ENCODE measurements around the gene GEMIN5.
"Not testable (repeated sequence)": the region's sequence is repeated elsewhere in the genome, so short reads cannot be mapped to it uniquely, and the experiment has no call there.

Gene GEMIN5

DNA sequence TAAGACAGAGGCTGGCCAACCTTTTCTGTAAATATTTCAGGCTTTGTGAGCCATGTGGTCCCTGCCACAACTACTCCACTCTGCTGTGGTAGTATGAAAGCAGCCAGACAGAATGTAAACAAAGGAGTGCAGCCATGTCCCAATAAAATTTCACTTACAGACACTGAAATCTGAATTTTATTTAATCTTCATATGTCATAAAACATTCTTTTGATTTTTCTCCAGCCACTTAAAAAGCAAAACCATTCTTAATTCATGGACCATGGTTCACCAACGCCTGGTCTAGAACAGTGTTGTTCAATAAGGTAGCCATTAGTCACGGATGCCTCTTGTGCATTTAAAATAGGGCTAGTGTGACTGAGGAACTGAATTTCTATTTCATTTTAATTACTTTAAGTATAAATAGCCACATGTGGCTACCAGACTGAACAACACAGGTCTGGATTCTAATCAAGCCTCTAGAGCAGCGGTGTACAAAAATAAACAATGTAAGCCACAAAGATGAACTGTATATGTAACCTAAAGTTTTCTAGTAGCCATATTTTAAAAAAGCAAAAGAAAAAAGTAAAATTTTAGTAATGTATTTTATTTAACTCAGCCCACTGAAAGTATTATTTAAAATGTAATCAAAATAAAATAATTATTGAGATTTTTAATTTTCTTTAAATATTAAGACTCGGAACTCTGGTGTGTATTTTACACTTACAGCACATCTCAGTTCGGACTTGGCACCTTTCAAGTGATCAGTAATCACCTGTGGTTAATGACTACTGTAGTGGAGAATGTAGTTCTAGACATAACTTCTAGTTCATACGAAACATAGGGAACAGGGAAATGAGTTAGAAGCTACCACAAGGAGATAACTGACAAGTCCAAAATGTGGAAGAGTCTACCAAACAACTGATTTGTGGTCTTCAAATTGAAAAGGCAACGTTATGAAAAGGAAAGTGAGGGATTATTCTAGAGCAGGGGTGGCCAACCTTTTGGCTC is 14.3 kb downstream of the GEMIN5 start:
- Histone ChIP-seq H3K27me3 (ENCODE audit: insufficient read depth, low read length, poor library complexity) (no peaks in the 10 kb centered on the region), H2BK120ac (ENCODE audit: low read depth, low read length) (no peak overlapping the region), H3K36me3 (ENCODE audit: control insufficient read depth, insufficient read depth, low read length) (peaks cover 2% of the 10 kb centered on the region), H3K9ac (ENCODE audit: low read length) (no peak overlapping the region), H3K4me3 (ENCODE audit: low read length) (no peak overlapping the region), H3K56ac (ENCODE audit: low read length) (no peak overlapping the region), H2AK5ac (ENCODE audit: low read length) (no peak overlapping the region), H3K27ac (ENCODE audit: low read depth, low read length) (no peak overlapping the region), H4K8ac (ENCODE audit: low read depth, low read length) (no peak overlapping the region), H2BK5ac (ENCODE audit: low read length) (no peak overlapping the region), H3K23ac (ENCODE audit: low read length) (no peak overlapping the region), H3K18ac (ENCODE audit: low read length) (no peak overlapping the region), H3K4me1 (ENCODE audit: control insufficient read depth, low read depth, low read length) (no peaks in the 10 kb centered on the region), H4K5ac (ENCODE audit: low read length) (no peak overlapping the region), H3K4ac (ENCODE audit: low read depth, low read length) (no peak overlapping the region), H3K79me1 (ENCODE audit: low read length) (no peaks in the 10 kb centered on the region), H3K79me2 (ENCODE audit: control insufficient read depth, insufficient read depth, low read length) (no peaks in the 10 kb centered on the region), H2BK15ac (replicated peaks; ENCODE audit: low read depth) (no peak overlapping the region), H3K4me2 (ENCODE audit: low read length) (no peak overlapping the region)
- DNase-seq: no peak
- no CpG with 5 or more reads among the region's 7 CpGs for WGBS (ENCODE audit: extremely low coverage, insufficient coverage, low lambda C conversion rate)

DNA sequence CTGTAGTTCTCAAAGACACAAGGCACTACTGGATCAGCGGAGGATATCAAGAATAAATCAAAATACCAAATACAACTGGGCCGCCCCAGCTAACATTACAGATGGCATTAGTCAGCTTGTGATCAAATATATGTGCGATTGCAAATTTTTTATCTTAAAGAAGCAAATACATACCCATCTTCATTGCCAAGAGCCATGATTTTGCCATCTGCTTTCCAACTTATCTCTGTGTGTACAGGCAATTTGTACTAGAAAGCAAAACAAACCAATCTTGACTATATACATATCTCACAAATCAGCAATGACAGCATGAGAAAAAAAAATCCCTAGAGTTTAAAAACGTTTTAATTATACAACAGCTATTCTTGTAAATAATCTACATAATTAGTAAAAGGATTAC is 20.3 kb downstream of the GEMIN5 start:
- no peak overlapping the region for H2BK120ac ChIP-seq (ENCODE audit: low read depth, low read length)
- no peak overlapping the region for H3K4me2 ChIP-seq (ENCODE audit: low read length)
- no peak overlapping the region for H3K27ac ChIP-seq (ENCODE audit: low read depth, low read length)
- H3K79me2 ChIP-seq (ENCODE audit: control insufficient read depth, insufficient read depth, low read length): no peaks in the 10 kb centered on the region
- no peaks in the 10 kb centered on the region for H3K79me1 ChIP-seq (ENCODE audit: low read length)
- H4K8ac ChIP-seq (ENCODE audit: low read depth, low read length): no peak overlapping the region
- no peaks in the 10 kb centered on the region for H3K4me1 ChIP-seq (ENCODE audit: control insufficient read depth, low read depth, low read length)
- H3K9ac ChIP-seq (ENCODE audit: low read length): no peak overlapping the region
- no peak overlapping the region for H3K18ac ChIP-seq (ENCODE audit: low read length)
- H3K4ac ChIP-seq (ENCODE audit: low read depth, low read length): no peak overlapping the region
- no peak overlapping the region for H2AK5ac ChIP-seq (ENCODE audit: low read length)
- H3K36me3 ChIP-seq (ENCODE audit: control insufficient read depth, insufficient read depth, low read length): peaks cover 5% of the 10 kb centered on the region
- H3K27me3 ChIP-seq (ENCODE audit: insufficient read depth, low read length, poor library complexity): no peaks in the 10 kb centered on the region
- no peak overlapping the region for H3K56ac ChIP-seq (ENCODE audit: low read length)
- H3K4me3 ChIP-seq (ENCODE audit: low read length): no peak overlapping the region
- no peak overlapping the region for H3K23ac ChIP-seq (ENCODE audit: low read length)
- H4K5ac ChIP-seq (ENCODE audit: low read length): no peak overlapping the region
- DNase-seq: no peak
- WGBS (ENCODE audit: extremely low coverage, insufficient coverage, low lambda C conversion rate): no CpG with 5 or more reads among the region's 4 CpGs
- H2BK5ac ChIP-seq (ENCODE audit: low read length): no peak overlapping the region
- H2BK15ac ChIP-seq (replicated peaks; ENCODE audit: low read depth): no peak overlapping the region

DNA sequence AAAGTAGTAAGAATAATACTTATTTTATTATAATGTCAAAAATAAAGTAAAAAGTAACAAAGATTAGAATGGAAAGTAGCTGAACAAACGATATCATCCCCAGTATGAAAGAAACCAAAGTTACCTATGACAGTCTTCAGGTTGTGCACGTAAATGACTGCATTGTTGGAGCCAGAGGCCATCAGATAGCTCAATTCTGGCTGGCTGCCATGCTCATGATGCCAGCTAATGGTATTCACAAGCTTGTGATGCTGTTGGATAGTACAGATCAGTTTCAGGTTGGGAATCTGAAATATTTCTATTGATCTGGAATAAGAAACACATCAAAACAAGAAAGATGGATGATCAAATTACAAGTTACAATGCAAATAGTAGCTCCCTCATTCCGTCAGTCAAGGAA is 21.1 kb downstream of the GEMIN5 start:
- Histone ChIP-seq H3K56ac (ENCODE audit: low read length) (no peak overlapping the region), H3K4me3 (ENCODE audit: low read length) (no peak overlapping the region), H3K23ac (ENCODE audit: low read length) (no peak overlapping the region), H3K27ac (ENCODE audit: low read depth, low read length) (no peak overlapping the region), H3K9ac (ENCODE audit: low read length) (no peak overlapping the region), H4K5ac (ENCODE audit: low read length) (no peak overlapping the region), H2BK15ac (replicated peaks; ENCODE audit: low read depth) (no peak overlapping the region), H3K4ac (ENCODE audit: low read depth, low read length) (no peak overlapping the region), H3K27me3 (ENCODE audit: insufficient read depth, low read length, poor library complexity) (no peaks in the 10 kb centered on the region), H3K36me3 (ENCODE audit: control insufficient read depth, insufficient read depth, low read length) (peaks cover 5% of the 10 kb centered on the region), H2AK5ac (ENCODE audit: low read length) (no peak overlapping the region), H2BK120ac (ENCODE audit: low read depth, low read length) (no peak overlapping the region), H3K4me2 (ENCODE audit: low read length) (no peak overlapping the region), H2BK5ac (ENCODE audit: low read length) (no peak overlapping the region), H4K8ac (ENCODE audit: low read depth, low read length) (no peak overlapping the region), H3K79me2 (ENCODE audit: control insufficient read depth, insufficient read depth, low read length) (no peaks in the 10 kb centered on the region), H3K18ac (ENCODE audit: low read length) (no peak overlapping the region), H3K79me1 (ENCODE audit: low read length) (no peaks in the 10 kb centered on the region), H3K4me1 (ENCODE audit: control insufficient read depth, low read depth, low read length) (no peaks in the 10 kb centered on the region)
- WGBS (ENCODE audit: extremely low coverage, insufficient coverage, low lambda C conversion rate): no CpG with 5 or more reads among the region's 3 CpGs
- DNase-seq: no peak

DNA sequence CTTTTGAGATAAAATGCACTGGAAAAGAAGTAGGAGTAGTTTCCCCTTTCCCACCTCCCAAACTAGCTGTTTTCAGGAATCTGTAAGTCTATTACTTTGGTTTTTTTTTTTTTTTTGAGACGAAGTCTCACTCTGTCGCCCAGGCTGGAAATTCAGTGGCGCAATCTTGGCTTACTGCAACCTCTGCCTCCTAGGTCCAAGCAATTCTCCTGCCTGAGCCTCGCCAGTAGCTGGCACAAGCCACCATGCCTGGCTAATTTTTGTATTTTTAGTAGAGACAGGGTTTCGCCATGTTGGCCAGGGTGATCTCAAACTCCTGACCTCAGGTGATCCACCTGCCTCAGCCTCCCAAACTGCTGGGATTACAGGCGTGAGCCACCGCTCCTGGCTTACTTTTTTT is 32.4 kb downstream of the GEMIN5 start:
- H3K4me2 ChIP-seq (ENCODE audit: low read length); H4K5ac ChIP-seq (ENCODE audit: low read length); H3K23ac ChIP-seq (ENCODE audit: low read length); H3K4me1 ChIP-seq (ENCODE audit: control insufficient read depth, low read depth, low read length); H3K56ac ChIP-seq (ENCODE audit: low read length); H3K4me3 ChIP-seq (ENCODE audit: low read length); H2BK5ac ChIP-seq (ENCODE audit: low read length); H3K79me1 ChIP-seq (ENCODE audit: low read length); H3K18ac ChIP-seq (ENCODE audit: low read length); H3K9ac ChIP-seq (ENCODE audit: low read length); H3K79me2 ChIP-seq (ENCODE audit: control insufficient read depth, insufficient read depth, low read length); H3K4ac ChIP-seq (ENCODE audit: low read depth, low read length); H4K8ac ChIP-seq (ENCODE audit: low read depth, low read length); H2BK120ac ChIP-seq (ENCODE audit: low read depth, low read length); DNase-seq; H2BK15ac ChIP-seq (replicated peaks; ENCODE audit: low read depth); H3K36me3 ChIP-seq (ENCODE audit: control insufficient read depth, insufficient read depth, low read length); H3K27me3 ChIP-seq (ENCODE audit: insufficient read depth, low read length, poor library complexity); H3K27ac ChIP-seq (ENCODE audit: low read depth, low read length); H2AK5ac ChIP-seq (ENCODE audit: low read length): not testable (repeated sequence)
- WGBS (ENCODE audit: extremely low coverage, insufficient coverage, low lambda C conversion rate): no CpG with 5 or more reads among the region's 7 CpGs

DNA sequence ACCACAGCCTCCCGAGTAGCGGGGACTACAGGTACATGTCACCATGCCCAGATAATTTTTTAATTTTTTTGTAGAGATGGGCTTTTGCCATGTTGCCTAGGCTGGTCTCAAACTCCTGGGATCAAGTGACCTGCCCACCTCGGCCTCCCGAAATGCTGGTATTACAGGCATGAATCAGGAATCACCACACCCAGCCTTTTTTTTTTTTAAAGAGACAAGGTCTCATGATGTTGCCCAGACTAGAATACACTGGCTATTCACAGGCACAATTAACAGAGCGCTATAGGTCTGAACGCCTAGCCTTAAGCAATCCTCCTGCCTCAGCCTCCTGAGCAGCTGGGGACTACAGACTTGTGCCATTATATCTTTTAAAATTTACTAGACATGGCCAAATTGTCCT is 36.1 kb downstream of the GEMIN5 start:
- H4K5ac ChIP-seq (ENCODE audit: low read length): no peak overlapping the region
- H3K79me1 ChIP-seq (ENCODE audit: low read length): no peaks in the 10 kb centered on the region
- H3K4me3 ChIP-seq (ENCODE audit: low read length): no peak overlapping the region
- H3K4ac ChIP-seq (ENCODE audit: low read depth, low read length): no peak overlapping the region
- H3K27me3 ChIP-seq (ENCODE audit: insufficient read depth, low read length, poor library complexity): no peaks in the 10 kb centered on the region
- H3K4me2 ChIP-seq (ENCODE audit: low read length): no peak overlapping the region
- no peak overlapping the region for H2BK5ac ChIP-seq (ENCODE audit: low read length)
- WGBS (ENCODE audit: extremely low coverage, insufficient coverage, low lambda C conversion rate): no CpG with 5 or more reads among the region's 6 CpGs
- no peak overlapping the region for H4K8ac ChIP-seq (ENCODE audit: low read depth, low read length)
- H2AK5ac ChIP-seq (ENCODE audit: low read length): no peak overlapping the region
- H3K9ac ChIP-seq (ENCODE audit: low read length): no peak overlapping the region
- H2BK120ac ChIP-seq (ENCODE audit: low read depth, low read length): no peak overlapping the region
- no peak overlapping the region for H2BK15ac ChIP-seq (replicated peaks; ENCODE audit: low read depth)
- H3K23ac ChIP-seq (ENCODE audit: low read length): no peak overlapping the region
- H3K79me2 ChIP-seq (ENCODE audit: control insufficient read depth, insufficient read depth, low read length): no peaks in the 10 kb centered on the region
- no peak overlapping the region for H3K27ac ChIP-seq (ENCODE audit: low read depth, low read length)
- no peaks in the 10 kb centered on the region for H3K4me1 ChIP-seq (ENCODE audit: control insufficient read depth, low read depth, low read length)
- H3K36me3 ChIP-seq (ENCODE audit: control insufficient read depth, insufficient read depth, low read length): peaks cover 13% of the 10 kb centered on the region
- no peak for DNase-seq
- no peak overlapping the region for H3K18ac ChIP-seq (ENCODE audit: low read length)
- no peak overlapping the region for H3K56ac ChIP-seq (ENCODE audit: low read length)

All from mesendoderm (in vitro differentiated cells).